Neural cell (in vitro differentiated cells): ENCODE results near the gene PDC.

Experiments
- CTCF ChIP-seq: fragments of 450-650 bp; IDR thresholded peaks from 2 replicates; pipeline ENCODE4 v1.5.1; 2014; ENCODE audit warnings: antibody characterized with exemption, mild to moderate bottlenecking, moderate library complexity; ENCODE audit not compliant: poor library complexity, severe bottlenecking
- EP300 ChIP-seq: fragments of 450-650 bp; conservative IDR thresholded peaks from 2 replicates; pipeline ENCODE4 v1.6.1; 2014; ENCODE audit warnings: antibody characterized with exemption, mild to moderate bottlenecking, moderate library complexity; ENCODE audit not compliant: poor library complexity, severe bottlenecking
- EZH2 ChIP-seq: fragments of 200-600, 300-800 bp; shearing (Covaris generic), sonication (generic); IDR thresholded peaks from 2 replicates; pipeline ENCODE4 v1.6.1; 2014; ENCODE audit warnings: antibody characterized with exemption, low read length, borderline replicate concordance, mild to moderate bottlenecking; ENCODE audit not compliant: insufficient read depth, poor library complexity, severe bottlenecking

DNA sequence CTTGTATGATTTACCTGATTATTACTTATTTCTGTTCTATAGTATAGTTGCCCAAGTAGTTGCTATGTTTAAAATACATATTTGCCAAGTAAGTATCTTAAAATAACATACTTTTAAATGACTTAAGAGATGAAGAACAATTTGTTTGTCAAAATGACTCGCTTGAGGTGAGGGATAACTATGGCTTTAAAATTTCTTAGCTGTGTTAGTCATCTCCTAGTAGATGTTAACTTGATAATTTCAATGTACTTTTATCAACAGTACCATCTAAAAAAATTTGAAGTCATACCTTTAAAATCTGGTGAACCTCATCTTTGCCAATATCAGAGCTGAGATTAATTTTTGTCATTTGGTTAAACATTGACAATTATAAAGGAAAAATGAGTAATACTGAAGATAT lies 47.6 kb downstream of the PDC start:
- no peak for TF ChIP-seq EZH2
- no peak for TF ChIP-seq CTCF
- TF ChIP-seq EP300 = no peak
